ENCODE measurements around the gene SMIM44.

SMIM44 gene

GRCh38 chr19:3504735-3505134, 21.5 kb upstream of the SMIM44 start:
- Histone ChIP-seq H3K4me3 (ENCODE audit: low read depth, low read length, poor library complexity, severe bottlenecking) (peak overlapping the region; percentile 66), H3K27ac (ENCODE audit: low read depth, low read length, poor library complexity, severe bottlenecking) (peak overlapping the region; percentile 82), H3K4me2 (ENCODE audit: low read length) (peak overlapping the region; percentile 78), H3K9me2 (ENCODE audit: low read depth, low read length) (no peaks in the 10 kb centered on the region), H2AFZ (ENCODE audit: low read length) (no peak overlapping the region), H3K27me3 (ENCODE audit: insufficient read depth, low read length) (no peaks in the 10 kb centered on the region), H4K20me1 (ENCODE audit: insufficient read depth, low read length) (no peaks in the 10 kb centered on the region), H3K4me1 (ENCODE audit: insufficient read depth, low read length, severe bottlenecking) (peaks cover 24% of the 10 kb centered on the region), H3K9me3 (ENCODE audit: low read length) (no peaks in the 10 kb centered on the region), H3K36me3 (ENCODE audit: insufficient read depth, low read length) (peaks cover 7% of the 10 kb centered on the region; the same call in 1 of the 2 replicates), H3K9ac (ENCODE audit: low read length) (peak overlapping the region; percentile 71; the same call in 1 of the 2 replicates), H3K79me2 (ENCODE audit: insufficient read depth, low read length) (peaks cover 16% of the 10 kb centered on the region), H3F3A (ENCODE audit: insufficient read depth, low read length) (no peaks in the 10 kb centered on the region)
- no peak for TF ChIP-seq EZH2 (IDR thresholded peaks at IDR 0.05; ENCODE audit: borderline replicate concordance, low read length)
- no peak for TF ChIP-seq CTCF (IDR thresholded peaks at IDR 0.05; ENCODE audit: low read length)

- Histone ChIP-seq H2AFZ (ENCODE audit: low read length) (no peak overlapping the region), H3K4me2 (ENCODE audit: low read length) (no peak overlapping the region), H3K36me3 (ENCODE audit: insufficient read depth, low read length) (0 out of 2 replicates have a peak, but pooled peaks cover 1% of the 10 kb centered on the region), H3K9me3 (ENCODE audit: low read length) (no peaks in the 10 kb centered on the region), H4K20me1 (ENCODE audit: insufficient read depth, low read length) (no peaks in the 10 kb centered on the region), H3K27me3 (ENCODE audit: insufficient read depth, low read length) (no peaks in the 10 kb centered on the region), H3K4me1 (ENCODE audit: insufficient read depth, low read length, severe bottlenecking) (peaks cover 31% of the 10 kb centered on the region), H3K79me2 (ENCODE audit: insufficient read depth, low read length) (peaks cover 24% of the 10 kb centered on the region), H3K9me2 (ENCODE audit: low read depth, low read length) (no peaks in the 10 kb centered on the region), H3K27ac (ENCODE audit: low read depth, low read length, poor library complexity, severe bottlenecking) (no peak overlapping the region), H3F3A (ENCODE audit: insufficient read depth, low read length) (no peaks in the 10 kb centered on the region), H3K4me3 (ENCODE audit: low read depth, low read length, poor library complexity, severe bottlenecking) (no peak overlapping the region), H3K9ac (ENCODE audit: low read length) (no peak overlapping the region)
- no peak for TF ChIP-seq EZH2 (IDR thresholded peaks at IDR 0.05; ENCODE audit: borderline replicate concordance, low read length)
These were observed 19.9 kb upstream of the SMIM44 start for GRCh38 chr19:3503036-3503572.

GRCh38 chr19:3501780-3502179, 18.5 kb upstream of the SMIM44 start:
- Histone ChIP-seq H2AFZ (ENCODE audit: low read length) (no peak overlapping the region), H4K20me1 (ENCODE audit: insufficient read depth, low read length) (no peaks in the 10 kb centered on the region), H3K27ac (ENCODE audit: low read depth, low read length, poor library complexity, severe bottlenecking) (no peak overlapping the region), H3K9me2 (ENCODE audit: low read depth, low read length) (no peaks in the 10 kb centered on the region), H3K4me2 (ENCODE audit: low read length) (no peak overlapping the region), H3K4me1 (ENCODE audit: insufficient read depth, low read length, severe bottlenecking) (peaks cover 21% of the 10 kb centered on the region), H3K27me3 (ENCODE audit: insufficient read depth, low read length) (no peaks in the 10 kb centered on the region), H3K79me2 (ENCODE audit: insufficient read depth, low read length) (peaks cover 18% of the 10 kb centered on the region), H3K9me3 (ENCODE audit: low read length) (no peaks in the 10 kb centered on the region), H3F3A (ENCODE audit: insufficient read depth, low read length) (no peaks in the 10 kb centered on the region), H3K4me3 (ENCODE audit: low read depth, low read length, poor library complexity, severe bottlenecking) (no peak overlapping the region), H3K36me3 (ENCODE audit: insufficient read depth, low read length) (peaks cover 14% of the 10 kb centered on the region; the same call in 1 of the 2 replicates), H3K9ac (ENCODE audit: low read length) (no peak overlapping the region)
- TF ChIP-seq CTCF (IDR thresholded peaks at IDR 0.05; ENCODE audit: low read length) = no peak
- no peak for TF ChIP-seq EZH2 (IDR thresholded peaks at IDR 0.05; ENCODE audit: borderline replicate concordance, low read length)

Data from OCI-LY1 (cell line).